ENCODE data around the gene B3GNT8.
"Not testable (repeated sequence)": the region's sequence is repeated elsewhere in the genome, so short reads cannot be mapped to it uniquely, and the experiment has no call there.

Gene B3GNT8

GRCh38 chr19:41414461-41414860, 12.7 kb downstream of the B3GNT8 start:
- ATAC-seq: no peak

- ATAC-seq: no peak
These were observed 13.2 kb downstream of the B3GNT8 start for GRCh38 chr19:41413947-41414346.

- ATAC-seq: no peak
These were observed 14.2 kb downstream of the B3GNT8 start for GRCh38 chr19:41412953-41413352.

- ATAC-seq: no peak
These were observed 15.3 kb downstream of the B3GNT8 start for GRCh38 chr19:41411968-41412265.

GRCh38 chr19:41411100-41411967, 15.8 kb downstream of the B3GNT8 start:
- ATAC-seq: no peak

GRCh38 chr19:41410336-41411054, 16.7 kb downstream of the B3GNT8 start:
- ATAC-seq: no peak

- no peak for ATAC-seq
These were observed 17.9 kb downstream of the B3GNT8 start for GRCh38 chr19:41409288-41409687.

GRCh38 chr19:41408846-41409245, 18.3 kb downstream of the B3GNT8 start:
- ATAC-seq: not testable (repeated sequence)

GRCh38 chr19:41408256-41408655, 18.9 kb downstream of the B3GNT8 start:
- no peak for ATAC-seq

GRCh38 chr19:41407271-41407670, 19.9 kb downstream of the B3GNT8 start:
- ATAC-seq: no peak

- ATAC-seq: no peak
These were observed 21.4 kb downstream of the B3GNT8 start for GRCh38 chr19:41405776-41406175.

- no peak for ATAC-seq
These were observed 23.8 kb downstream of the B3GNT8 start for GRCh38 chr19:41403181-41403970.

- ATAC-seq: no peak
These were observed 25.2 kb downstream of the B3GNT8 start for GRCh38 chr19:41402010-41402409.

GRCh38 chr19:41401483-41401882, 25.7 kb downstream of the B3GNT8 start:
- ATAC-seq: no peak

GRCh38 chr19:41399525-41399924, 27.6 kb downstream of the B3GNT8 start:
- ATAC-seq: no peak

GRCh38 chr19:41399091-41399490, 28.1 kb downstream of the B3GNT8 start:
- ATAC-seq: no peak

- no peak for ATAC-seq
These were observed 28.6 kb downstream of the B3GNT8 start for GRCh38 chr19:41398598-41398997.

GRCh38 chr19:41398050-41398418, 29.1 kb downstream of the B3GNT8 start:
- no peak for ATAC-seq

- ATAC-seq: peak; percentile 99
These were observed 29.8 kb downstream of the B3GNT8 start, which contains the start of the genes BCKDHA and EXOSC5 for GRCh38 chr19:41397086-41398049. BCKDHA (plus strand) TSS chr19:41397818; CDS start chr19:41397828, 10 bp downstream. EXOSC5 (minus strand) TSS chr19:41397359; CDS start chr19:41397328, 31 bp downstream.

- ATAC-seq: no peak
These were observed 31.8 kb downstream of the B3GNT8 start for GRCh38 chr19:41395355-41395754.

GRCh38 chr19:41392775-41393174, 34.4 kb downstream of the B3GNT8 start:
- no peak for ATAC-seq

GRCh38 chr19:41391618-41392017, 35.6 kb downstream of the B3GNT8 start:
- no peak for ATAC-seq

Measured in activated CD4-positive, CD25-positive, alpha-beta regulatory T cell treated with anti-CD3 and anti-CD28 coated beads, Interleukin-2, amount 50 U/mL, for 24 hours (primary cell).